ENCODE results near the gene GIGYF2. TPM values are rescaled to one million over a fixed set of nuclear protein-coding genes. Genes with fewer than 3 reads are reported as not detected.

Gene GIGYF2
- total RNA-seq, 1 donor from 2014 or later = 46.7 TPM

DNA sequence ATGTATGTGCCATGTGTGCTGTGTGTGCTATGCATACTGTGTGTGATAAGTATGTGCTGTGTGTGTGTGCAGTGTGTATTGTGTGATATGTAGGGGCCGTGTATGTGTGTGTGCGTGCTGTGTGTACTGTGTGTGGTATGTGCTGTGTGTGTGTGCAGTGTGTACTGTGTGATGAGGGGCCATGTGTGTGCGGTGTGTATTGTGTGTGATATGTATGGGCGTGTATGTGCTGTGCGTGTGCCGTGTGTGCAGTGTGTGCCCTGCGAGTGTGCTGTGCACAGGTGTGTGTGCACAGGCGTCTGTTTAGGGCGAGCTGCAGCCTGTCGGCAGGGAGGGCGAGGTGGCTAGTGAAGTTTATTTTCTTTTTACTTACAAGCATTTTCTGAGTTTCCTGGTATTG lies 189.0 kb downstream of the GIGYF2 start:
- TF ChIP-seq, protein P1, sequence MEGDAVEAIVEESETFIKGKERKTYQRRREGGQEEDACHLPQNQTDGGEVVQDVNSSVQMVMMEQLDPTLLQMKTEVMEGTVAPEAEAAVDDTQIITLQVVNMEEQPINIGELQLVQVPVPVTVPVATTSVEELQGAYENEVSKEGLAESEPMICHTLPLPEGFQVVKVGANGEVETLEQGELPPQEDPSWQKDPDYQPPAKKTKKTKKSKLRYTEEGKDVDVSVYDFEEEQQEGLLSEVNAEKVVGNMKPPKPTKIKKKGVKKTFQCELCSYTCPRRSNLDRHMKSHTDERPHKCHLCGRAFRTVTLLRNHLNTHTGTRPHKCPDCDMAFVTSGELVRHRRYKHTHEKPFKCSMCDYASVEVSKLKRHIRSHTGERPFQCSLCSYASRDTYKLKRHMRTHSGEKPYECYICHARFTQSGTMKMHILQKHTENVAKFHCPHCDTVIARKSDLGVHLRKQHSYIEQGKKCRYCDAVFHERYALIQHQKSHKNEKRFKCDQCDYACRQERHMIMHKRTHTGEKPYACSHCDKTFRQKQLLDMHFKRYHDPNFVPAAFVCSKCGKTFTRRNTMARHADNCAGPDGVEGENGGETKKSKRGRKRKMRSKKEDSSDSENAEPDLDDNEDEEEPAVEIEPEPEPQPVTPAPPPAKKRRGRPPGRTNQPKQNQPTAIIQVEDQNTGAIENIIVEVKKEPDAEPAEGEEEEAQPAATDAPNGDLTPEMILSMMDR (IDR thresholded peaks at IDR 0.05; ENCODE audit: insufficient read depth, low read length, poor library complexity, severe bottlenecking) = no peak
- Histone ChIP-seq H3K4me3 (ENCODE audit: low read depth, low read length) (no peak overlapping the region), H3K27me3 (ENCODE audit: control insufficient read depth, insufficient read depth, low read length) (no peaks in the 10 kb centered on the region), H3K36me3 (ENCODE audit: control insufficient read depth, insufficient read depth, low read length) (no peaks in the 10 kb centered on the region)
- DNase-seq (ENCODE audit: low read depth) = no peak

DNA sequence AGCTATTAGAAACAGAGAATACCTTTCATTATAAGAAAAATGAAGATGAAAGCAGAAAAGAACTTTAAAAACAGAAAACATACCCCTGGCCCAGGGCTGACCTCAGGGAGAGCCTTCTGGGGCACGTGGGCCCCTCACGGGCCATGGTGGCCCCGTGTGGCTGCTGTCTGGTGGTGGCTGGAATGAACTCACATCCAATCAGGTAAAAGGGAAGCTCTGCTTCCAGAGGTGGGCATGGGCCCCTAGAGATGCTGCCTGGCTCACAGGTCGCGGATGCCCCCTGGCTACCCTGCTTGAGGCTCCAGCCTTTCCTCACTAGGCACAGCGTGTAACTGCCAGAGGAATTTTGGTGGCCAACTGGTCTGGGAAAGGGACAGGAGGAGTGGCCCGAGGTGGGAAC lies 189.5 kb downstream of the GIGYF2 start:
- TF ChIP-seq, protein P1 (IDR thresholded peaks at IDR 0.05; ENCODE audit: insufficient read depth, low read length, poor library complexity, severe bottlenecking) = no peak

DNA sequence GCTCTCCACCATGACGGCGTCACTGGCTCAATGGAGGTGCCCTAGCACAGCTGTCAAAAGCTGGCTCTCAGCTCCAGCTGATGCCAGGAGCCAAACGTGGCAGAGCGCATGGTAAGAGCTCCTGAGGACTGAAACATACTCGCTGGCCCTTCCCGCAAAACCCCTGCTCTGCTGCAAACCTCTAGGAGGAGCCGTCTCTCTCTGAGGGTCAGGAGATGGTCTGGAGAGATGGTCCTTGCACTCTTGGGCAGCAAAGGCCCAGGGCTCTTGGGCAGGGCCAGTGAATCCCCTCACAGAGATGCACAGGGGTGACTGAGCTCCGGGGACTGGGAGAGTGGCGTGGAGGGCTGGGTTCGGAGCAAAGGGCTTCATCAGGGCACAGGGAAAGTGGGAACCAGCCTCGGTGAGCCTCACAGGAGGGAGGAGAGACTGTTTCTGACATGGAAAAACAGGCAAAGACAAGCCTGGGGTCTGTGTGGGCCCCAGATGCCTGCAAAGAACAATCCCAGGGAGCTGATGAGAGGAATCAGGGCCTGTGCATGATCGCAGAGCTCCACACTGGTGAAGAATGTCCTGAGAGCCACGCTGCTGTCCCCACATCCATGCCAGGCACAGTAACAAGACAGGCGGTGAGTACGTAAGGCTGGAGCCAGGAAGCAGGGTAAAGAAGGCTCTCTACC lies 190.2 kb downstream of the GIGYF2 start:
- Histone ChIP-seq H3K4me3 (ENCODE audit: low read depth, low read length) (no peak overlapping the region), H3K36me3 (ENCODE audit: control insufficient read depth, insufficient read depth, low read length) (no peaks in the 10 kb centered on the region), H3K27me3 (ENCODE audit: control insufficient read depth, insufficient read depth, low read length) (no peaks in the 10 kb centered on the region)
- no peak for DNase-seq (ENCODE audit: low read depth)
- TF ChIP-seq, protein P1 (IDR thresholded peaks at IDR 0.05; ENCODE audit: insufficient read depth, low read length, poor library complexity, severe bottlenecking) = peak; percentile 8

More for the DNA sequence above, 189.5 kb downstream of the GIGYF2 start:
- DNase-seq (ENCODE audit: low read depth) = no peak
- Histone ChIP-seq H3K36me3 (ENCODE audit: control insufficient read depth, insufficient read depth, low read length) (no peaks in the 10 kb centered on the region), H3K4me3 (ENCODE audit: low read depth, low read length) (no peak overlapping the region), H3K27me3 (ENCODE audit: control insufficient read depth, insufficient read depth, low read length) (no peaks in the 10 kb centered on the region)

DNA sequence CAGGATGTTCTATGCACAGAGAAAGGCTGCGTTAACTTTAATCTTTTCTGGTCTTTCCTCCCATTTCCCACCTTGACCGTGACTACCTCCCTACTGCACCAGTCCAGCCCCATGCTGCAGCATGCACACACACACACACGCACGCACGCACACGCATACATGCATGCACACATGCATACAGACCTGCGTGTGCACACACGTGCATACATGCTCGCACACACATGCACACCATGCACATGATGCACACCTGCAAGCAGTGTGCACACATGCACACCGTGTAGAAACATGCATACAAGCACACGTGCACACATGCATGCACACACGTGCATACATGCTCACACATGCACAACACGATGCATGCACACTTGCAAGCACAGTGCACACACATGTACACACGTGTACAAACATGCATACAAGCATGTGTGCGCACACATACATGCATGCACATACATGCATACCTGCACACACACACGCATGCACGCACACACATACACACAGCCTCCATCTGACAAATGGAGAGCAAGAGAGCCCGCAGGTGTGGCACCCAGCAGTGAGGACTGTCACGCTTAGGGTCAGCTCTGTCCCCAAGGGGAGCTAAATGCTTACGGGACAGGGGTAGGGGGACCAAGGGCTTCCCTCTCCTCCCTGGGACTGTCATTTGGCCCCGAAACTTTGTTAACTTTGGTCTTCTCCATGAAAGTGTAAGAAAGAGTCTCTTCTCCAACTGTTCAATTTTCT lies 191.1 kb downstream of the GIGYF2 start:
- H3K27me3 ChIP-seq (ENCODE audit: control insufficient read depth, insufficient read depth, low read length) = no peaks in the 10 kb centered on the region

DNA sequence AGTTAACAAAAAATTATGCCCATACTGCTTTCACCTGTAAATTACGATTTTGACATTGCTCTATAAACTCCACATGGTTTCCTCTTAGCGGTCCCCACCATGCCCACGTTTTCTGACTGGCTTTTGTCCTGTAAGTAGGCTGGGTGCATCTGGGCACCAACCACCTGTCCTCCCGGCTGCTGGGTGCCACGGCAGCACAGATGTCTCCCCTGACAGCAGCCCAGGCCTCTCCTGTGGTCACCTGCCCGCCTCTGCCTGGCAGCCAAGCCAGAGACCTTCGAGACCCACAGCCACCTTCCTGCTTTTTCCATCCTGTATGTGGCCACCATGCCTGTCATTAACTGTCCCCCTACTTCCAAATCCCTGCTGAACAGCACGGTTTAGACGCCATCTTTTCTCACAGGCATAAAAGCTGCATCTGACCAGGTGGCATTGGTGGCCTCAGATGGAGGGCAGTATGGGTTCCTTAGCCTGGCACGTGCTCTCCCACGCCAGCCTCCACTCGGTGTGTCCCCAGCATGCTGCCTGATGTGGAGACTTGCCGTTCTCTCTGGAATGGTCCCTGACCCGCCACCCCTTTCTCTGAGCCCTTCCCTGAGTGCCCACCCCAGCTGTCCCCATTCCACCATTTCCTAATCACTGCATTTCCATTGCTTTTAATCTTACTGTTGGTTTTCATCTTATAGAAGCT lies 191.9 kb downstream of the GIGYF2 start:
- no peaks in the 10 kb centered on the region for H3K27me3 ChIP-seq (ENCODE audit: control insufficient read depth, insufficient read depth, low read length)
- H3K36me3 ChIP-seq (ENCODE audit: control insufficient read depth, insufficient read depth, low read length) = no peaks in the 10 kb centered on the region
- H3K4me3 ChIP-seq (ENCODE audit: low read depth, low read length) = no peak overlapping the region
- TF ChIP-seq, protein P1 (IDR thresholded peaks at IDR 0.05; ENCODE audit: insufficient read depth, low read length, poor library complexity, severe bottlenecking) = no peak
- DNase-seq (ENCODE audit: low read depth) = no peak

More for the DNA sequence above, 191.1 kb downstream of the GIGYF2 start:
- no peaks in the 10 kb centered on the region for H3K36me3 ChIP-seq (ENCODE audit: control insufficient read depth, insufficient read depth, low read length)
- DNase-seq (ENCODE audit: low read depth) = no peak
- no peak overlapping the region for H3K4me3 ChIP-seq (ENCODE audit: low read depth, low read length)
- TF ChIP-seq, protein P1 (IDR thresholded peaks at IDR 0.05; ENCODE audit: insufficient read depth, low read length, poor library complexity, severe bottlenecking) = no peak
